Eye (tissue), 1 donor: Measurements from ENCODE around the gene ATG7.

Source experiments
- DNase-seq: peaks from one replicate; pipeline ENCODE4 v3.0.0-alpha.2; 2015

ATG7 gene

DNA sequence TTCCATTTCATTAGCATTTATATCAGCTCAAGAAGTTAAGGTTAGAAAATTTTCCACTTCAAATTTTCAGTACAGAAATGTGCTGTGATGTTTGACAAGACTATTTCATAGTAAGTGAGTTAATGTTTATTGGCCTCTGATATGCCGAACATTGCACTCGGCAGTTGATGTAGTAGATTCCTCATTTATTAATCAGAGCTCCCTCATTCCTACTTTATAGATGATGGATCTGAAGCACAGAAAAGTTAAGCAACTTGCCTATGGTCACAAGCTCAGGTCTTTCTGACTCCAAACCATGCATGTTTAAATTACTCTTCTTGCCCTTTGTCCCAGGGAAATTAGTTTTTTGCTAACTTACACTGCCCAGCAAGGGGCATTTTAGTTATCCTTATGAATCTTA is 92.0 kb downstream of the ATG7 start:
- DNase-seq, result no peak

DNA sequence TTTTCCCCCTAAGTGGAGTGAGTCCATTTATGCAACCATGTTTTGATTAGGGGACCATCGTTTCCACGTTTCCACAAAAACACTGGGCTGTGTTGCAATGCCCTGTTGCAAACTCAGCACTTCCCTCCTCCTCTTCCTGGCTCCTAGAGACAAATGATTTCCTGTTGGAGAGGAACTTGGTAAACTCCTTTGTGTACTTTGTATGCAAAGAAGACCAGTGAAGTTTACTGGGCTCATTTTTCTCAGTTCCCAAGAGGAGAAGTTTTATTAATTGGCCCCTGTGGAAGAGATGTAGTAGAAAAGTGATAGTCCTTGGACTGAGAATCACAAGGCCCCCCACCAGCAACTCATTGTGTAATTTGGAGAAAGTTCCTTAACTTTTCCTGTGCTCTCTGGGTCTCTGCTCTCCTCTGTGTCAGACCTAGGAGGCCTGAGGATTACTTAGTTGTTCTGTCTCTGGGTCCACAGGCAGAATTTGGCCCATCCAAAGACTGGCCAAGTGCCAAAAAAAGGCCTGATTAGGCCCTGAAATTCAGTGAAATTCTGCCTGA is 95.0 kb downstream of the ATG7 start:
- DNase-seq, result peak; percentile 48

DNA sequence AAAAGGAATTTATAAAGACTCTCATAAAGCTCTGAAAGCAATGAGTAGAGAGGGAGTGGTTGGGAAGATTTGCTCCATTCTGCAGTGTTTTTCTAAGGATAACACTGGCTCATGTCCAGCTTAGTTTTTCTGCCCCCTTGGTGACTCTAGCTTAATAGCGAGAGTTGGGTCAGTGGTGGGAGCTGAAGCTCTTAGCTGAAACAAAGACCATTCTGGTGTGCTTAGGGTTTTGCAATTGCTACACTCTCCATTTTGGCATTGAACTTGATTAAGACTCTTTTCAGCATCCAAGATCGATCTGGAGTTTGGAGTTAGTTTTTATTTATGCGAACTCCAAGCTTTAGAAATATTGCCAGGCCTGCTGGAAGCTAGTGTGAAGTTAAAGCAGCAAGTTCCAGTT is 98.0 kb downstream of the ATG7 start:
- no peak for DNase-seq

DNA sequence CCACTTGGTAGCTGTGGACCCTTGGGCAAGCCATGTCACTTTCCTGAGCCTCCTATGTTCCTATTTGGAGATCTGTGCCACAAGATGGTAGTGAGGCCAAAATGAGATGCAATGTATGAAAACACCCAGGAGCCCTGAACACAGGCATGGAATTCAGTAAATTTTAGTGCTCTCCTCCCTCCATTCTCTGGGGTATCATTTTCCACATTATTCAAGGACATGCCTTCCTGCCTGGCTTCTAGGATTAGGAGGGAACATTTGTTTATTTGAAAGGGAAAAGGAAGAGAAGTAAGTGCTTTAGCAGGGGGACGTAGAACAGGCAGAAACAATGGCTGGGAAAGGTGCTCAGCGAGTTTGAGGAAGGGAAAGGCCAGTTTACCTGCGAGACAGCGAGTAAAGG is 98.8 kb downstream of the ATG7 start:
- no peak for DNase-seq

DNA sequence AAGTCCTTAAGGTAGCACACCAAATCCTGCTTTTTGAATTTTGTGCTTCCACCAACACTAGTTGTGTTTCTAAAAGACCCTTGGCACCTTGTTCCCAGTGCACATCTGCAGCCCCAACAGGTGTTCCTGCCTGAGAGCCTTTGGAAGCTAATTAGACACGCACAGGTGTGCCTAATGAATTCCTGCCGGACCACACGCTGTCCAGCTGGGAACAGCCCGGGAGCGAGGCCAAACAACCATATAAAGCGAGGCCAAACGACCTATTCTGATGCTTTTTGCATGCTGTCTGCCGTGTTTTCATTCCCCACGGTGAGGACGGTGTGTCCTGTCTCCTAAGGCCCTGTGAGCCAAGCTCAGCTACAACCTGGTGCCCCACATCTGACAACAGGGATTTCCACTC is 99.5 kb downstream of the ATG7 start:
- DNase-seq, result no peak

DNA sequence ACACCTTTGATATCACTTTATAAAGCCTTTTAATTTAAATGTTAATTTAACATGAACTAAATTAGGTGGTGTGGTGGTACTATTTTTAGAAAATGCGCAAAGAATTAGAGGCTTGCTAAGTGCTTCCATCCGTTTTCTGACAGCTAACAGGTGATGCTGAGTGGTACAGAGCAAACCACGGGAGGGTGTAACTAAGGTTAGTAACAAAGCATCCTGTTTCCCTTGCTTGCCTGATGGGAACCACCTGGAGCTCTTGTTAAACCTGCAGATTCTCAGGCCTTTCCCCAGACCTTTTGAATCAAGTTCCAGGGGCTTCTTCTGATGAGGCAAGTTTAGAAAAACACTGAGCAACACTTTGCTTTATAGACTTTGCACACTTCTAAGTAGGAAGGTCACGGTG is 101.0 kb downstream of the ATG7 start:
- no peak for DNase-seq

DNA sequence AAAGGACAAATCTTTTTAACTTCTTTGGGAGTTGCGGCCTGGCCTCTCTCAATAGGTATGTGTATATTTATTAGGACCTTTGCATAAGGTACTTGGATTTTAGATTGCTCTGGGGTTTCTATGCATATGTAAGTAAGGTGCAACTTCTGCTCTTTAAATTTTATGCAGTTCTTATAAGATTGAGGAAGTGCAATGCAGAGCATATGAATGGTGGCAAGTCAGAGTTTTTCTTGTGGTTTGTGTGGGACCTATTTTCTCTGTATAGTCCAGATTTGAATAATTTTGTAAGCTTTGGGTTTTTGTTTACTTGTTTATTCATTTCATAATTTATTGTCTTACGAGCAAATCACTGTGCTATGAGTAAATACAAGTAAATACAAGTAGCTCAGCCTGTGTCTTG is 101.5 kb downstream of the ATG7 start:
- no peak for DNase-seq

DNA sequence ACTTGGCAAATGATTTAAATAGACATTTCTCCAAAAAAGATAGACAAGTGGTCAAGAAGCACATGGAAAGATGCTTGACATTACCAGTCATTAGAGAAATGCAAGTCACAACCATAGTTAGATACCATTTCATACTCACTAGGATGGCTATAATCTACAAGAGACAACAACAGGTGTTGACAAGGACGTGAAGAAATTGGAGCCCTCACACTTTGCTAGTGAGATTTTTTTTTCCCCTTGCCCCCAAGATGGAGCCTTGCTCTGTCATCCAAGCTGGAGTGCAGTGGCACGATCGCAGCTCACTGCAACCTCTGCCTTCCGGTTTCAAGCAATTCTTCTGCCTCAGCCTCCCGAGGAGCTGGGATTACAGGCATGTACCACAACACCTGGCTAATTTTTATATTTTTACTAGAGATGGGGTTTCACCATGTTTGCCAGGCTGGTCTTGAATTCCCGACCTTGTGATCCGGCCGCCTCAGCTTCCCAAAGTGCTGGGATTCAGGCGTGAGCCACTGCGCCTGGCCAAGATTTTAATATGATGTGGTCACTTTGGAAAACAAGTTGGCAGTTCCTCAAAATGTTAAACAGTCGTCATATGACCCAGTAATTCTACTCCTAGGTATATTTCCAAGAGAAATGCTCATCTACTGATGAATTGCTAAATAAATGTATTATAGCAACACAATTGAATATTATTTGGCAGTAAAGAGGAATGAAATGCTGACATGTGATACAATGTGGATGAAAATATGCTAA is 103.3 kb downstream of the ATG7 start:
- DNase-seq, result no peak

DNA sequence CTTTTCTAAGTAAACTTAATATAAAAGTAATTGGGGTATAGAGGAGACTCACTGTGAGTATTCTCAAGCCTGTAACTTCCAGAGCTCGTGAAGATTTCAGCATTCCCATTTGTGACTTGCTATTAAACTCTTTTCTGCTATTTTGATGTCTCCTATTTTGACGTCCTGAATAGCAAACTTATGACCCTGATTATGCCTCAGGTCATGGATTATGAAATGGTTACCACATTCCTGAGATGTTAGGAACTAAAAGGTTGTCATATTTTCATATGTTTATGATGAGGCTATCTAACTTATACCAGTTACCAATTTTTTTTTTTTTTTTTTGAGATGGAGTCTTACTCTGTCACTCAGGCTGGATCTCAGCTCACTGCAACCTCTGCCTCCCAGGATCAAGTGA is 105.5 kb downstream of the ATG7 start:
- DNase-seq, result no peak

DNA sequence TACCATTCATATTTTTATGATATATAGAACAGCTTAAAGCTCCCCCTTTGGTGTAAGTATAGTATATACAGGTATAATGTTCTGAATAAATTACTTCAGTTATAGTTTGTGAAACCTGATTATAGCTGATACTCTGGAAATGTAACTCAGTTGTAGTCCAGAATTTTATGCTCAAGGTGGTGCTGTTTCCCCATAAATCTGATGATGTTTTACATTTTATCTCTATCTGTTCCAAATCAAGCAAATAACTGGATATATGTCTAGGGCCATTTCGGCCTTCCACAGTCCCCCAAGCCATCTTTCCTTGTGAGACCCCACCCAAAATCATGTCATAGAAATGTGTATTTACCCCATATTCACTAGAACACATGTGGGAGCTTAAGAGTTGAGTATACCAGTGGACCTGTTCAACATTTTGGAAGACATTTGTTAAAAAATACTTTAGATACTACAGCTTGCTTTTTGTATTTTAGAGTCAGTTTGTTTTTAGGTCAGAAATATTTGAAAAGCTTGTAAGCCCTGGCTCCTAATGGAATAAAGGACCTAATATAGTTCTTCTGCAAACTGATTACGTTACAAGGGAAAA is 107.1 kb downstream of the ATG7 start:
- peak; percentile 91 for DNase-seq

DNA sequence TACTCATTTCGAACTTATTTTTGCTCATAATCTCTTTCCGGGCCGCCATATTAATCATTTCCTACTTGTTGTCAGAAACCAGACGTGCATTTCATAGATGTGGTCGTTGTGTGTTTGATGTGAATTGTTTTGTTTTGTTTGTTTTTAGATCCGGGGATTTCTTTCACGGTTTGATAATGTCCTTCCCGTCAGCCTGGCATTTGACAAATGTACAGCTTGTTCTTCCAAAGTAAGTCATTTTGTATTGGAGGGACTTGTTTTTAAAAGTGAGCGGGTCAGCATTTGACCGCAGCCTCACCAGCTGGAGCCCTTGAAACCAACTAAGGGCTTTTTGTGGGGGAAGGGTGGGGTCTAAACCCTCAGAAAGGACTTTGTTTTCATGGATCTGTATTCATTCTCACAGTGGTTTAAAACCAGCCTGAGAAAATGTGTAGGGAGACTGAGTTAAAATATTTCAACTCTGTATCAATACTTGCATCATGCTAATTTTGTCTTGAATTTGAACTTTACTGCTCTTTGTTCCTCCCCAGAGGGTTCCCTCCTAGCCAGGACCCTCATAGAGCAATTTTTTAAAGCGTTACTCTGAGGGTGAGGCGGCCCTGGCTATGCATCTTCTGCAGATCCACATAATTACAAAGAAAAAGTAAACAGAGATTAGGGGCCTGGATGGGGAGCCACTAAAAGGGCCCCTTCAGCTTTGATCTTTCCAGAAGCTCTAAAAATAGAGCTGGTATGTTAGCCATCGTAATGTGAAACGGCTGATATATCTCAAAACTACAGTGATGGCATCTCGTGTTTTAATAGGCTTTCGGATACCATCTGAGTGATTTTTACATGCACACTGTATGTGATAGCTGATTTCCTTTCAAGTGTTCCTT is 107.9 kb downstream of the ATG7 start:
- peak; percentile 37 for DNase-seq

DNA sequence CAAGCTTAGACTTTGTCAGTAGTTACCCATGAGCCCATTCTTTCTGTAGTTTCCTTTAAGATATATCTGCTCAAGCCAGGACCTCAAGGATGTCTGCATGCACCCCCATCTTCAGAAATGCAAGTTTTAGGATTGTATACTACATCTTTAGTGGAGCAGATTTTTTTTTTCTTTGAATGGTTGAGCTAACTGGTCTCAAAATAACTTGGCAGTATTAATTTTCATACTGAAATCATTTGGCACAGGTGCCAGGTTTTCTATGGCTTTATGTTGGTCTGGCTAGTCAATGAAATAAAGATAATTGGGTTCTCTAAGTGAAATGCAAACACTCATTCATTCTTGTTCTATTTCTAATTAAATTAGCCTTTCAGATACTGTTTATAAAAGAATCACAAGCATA is 108.9 kb downstream of the ATG7 start:
- DNase-seq, result no peak

DNA sequence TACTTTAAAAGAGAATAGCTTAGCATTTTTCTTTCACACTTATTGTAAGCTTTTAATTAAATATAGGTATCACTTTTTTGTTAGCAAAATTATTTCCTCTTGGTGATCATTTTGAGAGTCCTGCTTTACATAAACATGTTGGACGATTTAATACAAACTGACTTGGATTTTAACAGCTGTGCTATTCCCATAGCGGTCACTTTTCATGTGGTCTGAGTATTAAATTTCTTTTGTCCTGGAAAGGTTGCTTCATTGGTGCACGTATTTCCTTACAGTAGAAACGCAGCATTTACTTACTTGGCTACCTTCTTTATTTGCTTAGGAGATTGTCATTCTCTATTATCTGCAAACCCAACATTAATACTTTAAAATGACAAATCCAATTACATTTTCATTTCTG is 109.4 kb downstream of the ATG7 start:
- DNase-seq, result peak; percentile 48

DNA sequence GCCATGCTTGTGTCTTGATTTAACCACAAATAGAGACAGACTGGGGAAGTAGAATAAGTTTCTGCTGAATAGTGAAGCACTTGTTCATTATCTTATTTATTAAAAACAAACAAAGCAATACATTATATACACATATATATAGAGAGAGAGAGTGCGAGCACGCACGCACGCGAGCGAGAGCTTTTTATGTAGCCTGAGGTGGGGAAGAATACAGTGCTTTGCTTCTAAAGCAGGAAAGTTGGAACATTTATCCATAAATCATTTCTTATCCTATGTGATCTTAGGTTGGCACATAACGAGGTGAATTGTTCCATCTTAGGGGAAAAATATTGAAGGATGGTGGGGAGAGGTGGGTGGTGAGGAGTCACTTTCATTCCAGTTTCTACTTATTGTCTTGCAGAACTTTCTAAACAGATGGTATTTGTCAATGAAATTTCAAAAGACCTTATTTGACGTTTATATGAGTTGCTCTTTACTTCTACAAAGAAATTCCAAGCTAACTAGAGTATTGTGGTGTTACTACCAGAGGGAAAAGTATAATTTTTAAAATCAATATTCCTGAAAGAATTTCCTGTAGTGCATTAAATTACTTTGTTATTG is 110.0 kb downstream of the ATG7 start:
- DNase-seq, result no peak

DNA sequence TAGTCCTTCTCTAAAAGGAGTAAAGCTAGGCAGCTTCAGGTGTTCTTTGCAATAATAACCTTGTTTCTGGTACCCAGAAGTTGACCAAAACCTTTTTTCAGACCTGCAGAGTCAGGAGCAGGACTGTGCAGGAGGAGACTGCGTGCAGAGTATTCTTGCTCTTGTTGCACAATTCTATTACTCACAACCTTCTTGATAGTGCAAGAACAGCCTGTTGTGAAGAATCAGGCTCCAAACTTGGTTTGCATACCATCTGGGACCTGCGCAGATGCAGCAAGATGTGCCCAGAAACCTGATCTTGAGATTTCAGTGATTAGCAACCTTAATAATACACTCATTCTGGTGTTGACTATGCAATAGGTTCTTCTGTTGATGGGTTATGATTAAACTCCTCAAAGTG is 111.9 kb downstream of the ATG7 start:
- no peak for DNase-seq

DNA sequence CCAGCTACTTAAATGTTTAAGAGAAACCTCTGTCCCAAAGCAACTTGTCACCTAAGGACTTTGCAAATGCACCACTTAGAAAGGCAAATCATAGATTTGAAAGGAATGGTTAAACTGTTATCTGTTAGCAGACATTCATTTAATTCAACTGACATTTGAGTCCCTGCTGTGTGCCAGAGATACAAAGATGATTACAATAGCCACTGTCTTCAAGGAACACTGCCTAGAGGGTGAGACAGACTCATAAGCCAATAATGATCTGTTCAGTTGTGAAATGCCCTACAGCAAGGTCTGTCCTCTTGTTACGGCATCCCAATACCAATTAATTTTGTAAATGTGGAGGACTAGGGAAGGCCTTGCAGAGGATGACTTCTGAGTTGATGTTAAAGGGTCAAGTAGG is 113.1 kb downstream of the ATG7 start:
- DNase-seq, result no peak

DNA sequence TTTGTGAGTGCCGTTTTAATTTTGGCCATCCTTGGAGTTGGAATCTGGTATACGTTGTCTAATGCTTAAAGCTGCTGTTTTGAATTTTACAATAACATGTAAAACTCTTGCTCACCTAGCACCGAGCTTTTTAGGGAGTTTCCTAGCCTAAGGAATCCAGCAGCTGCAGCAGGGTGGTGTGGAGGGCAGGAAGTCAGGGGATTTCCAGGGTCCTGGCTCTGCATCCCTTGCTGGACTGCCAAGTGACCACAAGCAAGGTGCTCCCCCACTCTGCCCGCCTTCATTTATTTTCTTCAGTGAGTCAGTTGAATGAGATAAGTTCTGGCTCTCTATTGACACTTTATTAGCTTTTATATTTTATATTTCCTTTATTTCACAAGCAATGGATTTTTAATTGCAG is 113.7 kb downstream of the ATG7 start:
- DNase-seq, result no peak

DNA sequence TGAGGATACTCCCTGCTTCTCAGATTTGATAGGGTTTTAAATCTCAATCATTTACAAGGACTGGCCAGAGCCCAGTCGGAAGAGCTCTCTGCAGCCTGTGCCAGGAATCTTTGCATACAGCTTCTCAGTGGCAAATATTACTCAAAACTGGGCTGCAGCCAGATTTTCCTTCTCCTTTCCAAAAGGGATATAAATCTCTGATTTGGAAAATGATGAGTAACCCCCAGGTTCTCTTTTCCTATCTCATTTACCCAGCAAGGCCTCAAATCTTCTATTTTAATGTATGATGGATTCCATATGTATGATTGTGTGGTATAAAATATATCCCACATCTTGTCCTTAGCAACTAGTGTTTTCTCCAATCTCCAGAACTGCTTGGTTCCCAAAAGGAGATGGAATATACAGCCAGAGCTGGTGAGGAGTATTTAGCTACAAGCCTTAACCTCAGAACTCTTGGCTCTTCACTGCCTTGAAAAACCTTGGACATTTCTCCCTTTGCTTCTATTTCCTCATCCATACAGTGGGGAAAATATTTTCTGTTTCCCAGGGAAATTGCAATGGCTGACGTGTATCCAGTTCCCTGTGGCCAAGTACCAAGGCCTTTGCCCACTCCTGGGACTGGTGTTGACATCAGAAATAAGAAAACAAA is 114.4 kb downstream of the ATG7 start:
- peak; percentile 55 for DNase-seq

DNA sequence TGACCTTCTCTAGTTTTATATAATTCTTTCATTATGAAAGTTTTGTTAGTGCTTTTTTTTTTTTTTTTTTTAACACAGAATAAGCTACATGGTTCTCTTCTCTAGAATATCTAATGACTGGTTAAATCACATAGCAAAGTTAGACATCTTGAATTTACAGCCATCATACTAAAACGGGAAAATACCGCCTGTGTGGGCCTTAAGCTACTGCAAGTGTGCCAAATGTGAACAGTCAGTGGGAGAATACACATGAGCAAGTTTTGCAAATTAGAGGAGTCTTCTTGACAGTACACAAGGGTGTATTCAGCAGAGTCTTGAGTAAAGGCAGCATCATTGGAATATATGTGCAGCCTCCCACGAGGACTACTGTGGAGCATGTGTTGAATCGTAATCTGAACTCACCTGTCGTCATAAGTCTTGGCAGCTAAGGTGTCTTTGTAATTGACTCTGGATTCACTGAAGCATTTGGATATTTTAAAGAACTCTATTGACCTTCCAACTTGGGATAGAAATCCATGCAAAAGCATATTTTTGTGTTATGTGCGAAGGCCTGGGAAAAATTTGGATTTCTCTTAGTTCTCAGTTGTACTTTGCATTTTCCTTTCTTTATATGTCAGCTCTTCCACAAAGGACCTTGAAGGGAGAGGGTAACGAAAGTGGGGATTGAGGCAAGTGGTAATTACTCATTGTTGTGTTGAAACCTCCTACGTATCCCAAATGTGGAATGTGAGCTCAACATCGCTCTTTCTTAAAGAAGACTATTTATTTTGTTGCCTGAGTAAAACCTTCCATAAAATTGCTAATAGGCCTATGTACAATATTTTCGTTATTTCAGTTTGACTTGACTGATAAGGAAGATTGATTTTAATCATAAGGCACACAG is 117.4 kb downstream of the ATG7 start:
- no peak for DNase-seq

DNA sequence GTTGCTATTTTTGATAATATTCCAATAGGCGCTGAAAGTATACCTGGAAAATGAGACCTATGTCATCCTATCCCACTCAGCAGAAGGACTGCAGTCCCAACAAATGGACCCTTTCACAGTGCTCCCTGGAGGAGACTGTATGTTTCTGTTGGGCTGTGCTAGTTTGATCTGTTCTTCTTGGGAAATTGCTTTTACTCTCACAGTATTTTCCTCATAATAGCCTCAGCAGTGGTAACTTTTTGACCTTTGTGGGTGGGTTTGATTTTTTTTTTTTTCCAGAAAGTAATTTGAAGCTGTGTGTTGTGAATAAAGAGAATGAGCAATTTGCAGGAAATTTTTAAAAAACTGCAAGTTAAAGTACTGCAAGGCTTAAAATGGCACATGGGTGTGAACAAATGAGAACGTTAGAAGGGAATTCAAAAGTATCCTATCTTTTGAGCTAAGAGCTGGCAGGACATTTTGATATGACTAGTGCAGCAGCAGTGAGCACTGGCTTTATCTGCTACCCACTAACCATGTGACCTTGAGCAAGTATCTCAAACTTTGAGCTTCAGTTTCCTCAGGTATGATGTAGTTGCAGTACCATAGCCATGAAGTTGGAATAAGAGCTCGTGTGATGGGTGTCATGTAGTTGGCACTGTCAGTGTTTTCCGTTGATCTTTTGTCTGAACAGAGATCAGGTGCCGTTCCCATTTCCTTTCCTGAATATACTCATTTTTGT is 118.4 kb downstream of the ATG7 start:
- DNase-seq, result no peak
